ENCODE results near the gene HCST. TPM values are rescaled to one million over a fixed set of nuclear protein-coding genes. Genes with fewer than 3 reads are reported as not detected.
A peak's percentile ranks its signal among the peaks of the same experiment; 100 is the strongest.
"Not testable (repeated sequence)": the region's sequence is repeated elsewhere in the genome, so short reads cannot be mapped to it uniquely, and the experiment has no call there.

The HCST gene
- total RNA-seq, 1 experiment from 2014 or later, result not detected

- peak; percentile 90 for DNase-seq (ENCODE audit: low read depth)
These were observed 22.5 kb upstream of the HCST start for GRCh38 chr19:35879770-35880317.

- peak; percentile 83 for DNase-seq (ENCODE audit: low read depth)
These were observed 20.1 kb upstream of the HCST start for GRCh38 chr19:35882114-35882832.

- no peak for DNase-seq (ENCODE audit: low read depth)
These were observed 18.4 kb upstream of the HCST start for GRCh38 chr19:35883882-35884281.

DNA sequence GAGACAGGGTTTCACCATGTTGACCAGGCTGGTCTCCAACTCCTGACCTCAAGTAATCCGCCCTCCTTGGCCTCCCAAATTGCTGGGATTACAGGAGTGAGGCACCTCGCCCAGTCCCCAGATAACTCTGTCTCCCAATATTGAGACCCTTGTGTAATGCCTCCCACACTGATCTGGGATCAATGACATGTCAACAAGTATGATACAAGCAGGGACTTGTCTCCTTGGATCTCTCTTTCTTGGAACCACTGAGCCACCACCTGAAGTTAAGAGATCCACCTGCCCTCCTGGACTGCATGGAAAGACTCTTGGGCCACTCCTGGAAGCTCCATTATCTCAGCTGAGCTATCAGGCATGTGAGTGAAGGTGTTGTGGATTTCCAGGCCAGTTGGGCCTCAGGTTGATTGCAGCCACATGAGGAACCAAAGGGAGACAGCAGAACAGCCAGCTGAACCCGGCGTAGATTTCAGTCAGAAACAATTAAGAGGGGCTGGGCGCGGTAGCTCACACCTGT lies 17.0 kb upstream of the HCST start:
- DNase-seq (ENCODE audit: low read depth), result no peak

DNA sequence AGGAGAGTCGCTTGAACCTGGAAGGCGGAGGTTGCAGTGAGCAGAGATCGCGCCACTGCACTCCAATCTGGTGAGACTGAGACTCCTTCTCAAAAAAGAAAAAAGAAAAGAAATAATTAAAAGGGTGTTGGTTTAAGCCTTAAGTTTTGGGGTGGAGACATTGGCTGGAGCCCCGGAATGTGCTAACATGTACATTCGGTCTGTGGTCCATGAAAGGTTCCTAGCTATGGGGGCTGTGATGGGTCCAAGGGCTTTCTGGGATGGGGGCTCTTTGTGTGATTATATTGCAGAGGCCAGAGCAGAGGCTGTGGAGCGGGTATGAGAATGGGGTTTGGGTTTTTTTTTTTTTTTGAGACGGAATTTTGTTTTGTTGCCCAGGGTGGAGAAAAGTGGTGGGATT lies 16.4 kb upstream of the HCST start:
- DNase-seq (ENCODE audit: low read depth), result no peak

- DNase-seq (ENCODE audit: low read depth), result no peak
These were observed 15.1 kb upstream of the HCST start for GRCh38 chr19:35887197-35887596.

- no peak for DNase-seq (ENCODE audit: low read depth)
These were observed 13.9 kb upstream of the HCST start for GRCh38 chr19:35888398-35888797.

DNA sequence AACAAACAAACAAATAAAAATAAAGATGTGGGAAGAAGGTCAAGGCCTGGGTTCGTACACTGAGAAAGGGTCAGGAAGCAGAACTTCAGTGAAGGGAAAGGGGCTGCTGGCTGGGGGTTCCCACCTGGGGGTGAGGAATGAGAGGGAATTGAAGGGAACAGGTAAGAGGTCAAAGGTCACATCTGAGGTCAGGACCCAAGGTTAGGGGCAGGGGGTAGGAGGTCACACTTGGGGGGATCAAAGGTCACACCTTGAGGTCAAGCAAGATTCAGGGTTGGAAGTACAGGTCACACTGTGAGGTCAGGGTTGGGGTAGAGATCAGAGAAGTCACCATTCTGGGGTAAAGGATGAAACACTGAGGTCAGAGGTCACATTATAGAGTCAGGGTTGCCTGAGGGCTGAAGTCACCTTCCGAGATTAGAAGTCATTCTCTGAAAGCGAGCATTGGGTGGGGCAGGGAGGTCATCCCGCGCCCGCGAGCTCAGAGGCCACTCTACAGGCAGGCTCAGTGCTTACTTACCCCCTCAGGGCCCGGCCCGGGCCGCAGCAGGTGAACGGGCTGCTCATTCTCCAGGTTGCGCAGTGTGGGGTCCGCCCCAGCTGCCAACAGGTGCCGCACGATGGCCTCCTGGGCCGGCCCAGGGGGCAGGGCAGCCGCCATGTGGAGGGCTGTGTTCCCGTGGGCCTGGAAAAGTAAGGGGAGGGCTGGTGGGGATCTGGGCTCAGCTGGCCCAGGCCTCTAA lies 12.8 kb upstream of the HCST start:
- no peak for DNase-seq (ENCODE audit: low read depth)

- DNase-seq (ENCODE audit: low read depth), result no peak
These were observed 12.1 kb upstream of the HCST start for GRCh38 chr19:35890113-35890650.

DNA sequence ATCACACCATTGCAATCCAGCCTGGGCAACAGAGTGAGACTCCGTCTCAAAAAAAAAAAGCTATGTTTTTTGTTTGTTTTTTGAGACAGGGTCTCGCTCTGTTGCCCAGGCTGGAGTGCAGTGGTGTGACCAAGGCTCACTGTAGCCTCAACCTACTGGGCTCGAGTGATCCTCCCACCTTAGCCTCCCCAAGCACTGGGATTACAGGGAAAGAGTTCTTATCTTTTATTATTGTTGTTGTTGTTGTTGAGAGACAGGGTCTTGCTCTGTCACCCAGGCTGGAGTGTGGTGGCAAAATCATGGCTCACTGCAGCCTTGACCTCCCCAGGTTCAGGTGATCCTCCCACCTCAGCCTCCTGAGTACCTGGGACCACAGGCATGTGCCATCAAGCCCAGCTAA lies 10.5 kb upstream of the HCST start:
- not testable (repeated sequence) for DNase-seq (ENCODE audit: low read depth)

DNA sequence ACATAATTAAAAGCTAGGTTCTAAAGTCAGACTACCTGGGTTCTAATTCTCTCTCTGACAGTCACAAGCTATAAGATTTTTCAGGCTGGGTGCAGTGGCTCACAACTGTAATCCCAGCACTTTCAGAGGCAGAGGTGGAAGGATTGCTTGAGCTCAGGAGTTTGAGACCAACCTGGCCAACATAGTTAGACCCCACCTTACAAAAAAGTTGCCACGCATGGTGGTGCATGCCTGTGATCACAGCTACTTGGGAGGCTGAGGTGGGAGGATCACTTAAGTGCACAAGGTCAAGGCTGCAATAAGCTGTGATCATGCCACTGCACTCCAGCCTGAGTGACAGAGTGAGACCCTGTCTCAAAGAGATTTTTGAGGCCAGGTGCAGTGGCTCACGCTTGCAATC lies 8.0 kb upstream of the HCST start:
- DNase-seq (ENCODE audit: low read depth), result no peak

DNA sequence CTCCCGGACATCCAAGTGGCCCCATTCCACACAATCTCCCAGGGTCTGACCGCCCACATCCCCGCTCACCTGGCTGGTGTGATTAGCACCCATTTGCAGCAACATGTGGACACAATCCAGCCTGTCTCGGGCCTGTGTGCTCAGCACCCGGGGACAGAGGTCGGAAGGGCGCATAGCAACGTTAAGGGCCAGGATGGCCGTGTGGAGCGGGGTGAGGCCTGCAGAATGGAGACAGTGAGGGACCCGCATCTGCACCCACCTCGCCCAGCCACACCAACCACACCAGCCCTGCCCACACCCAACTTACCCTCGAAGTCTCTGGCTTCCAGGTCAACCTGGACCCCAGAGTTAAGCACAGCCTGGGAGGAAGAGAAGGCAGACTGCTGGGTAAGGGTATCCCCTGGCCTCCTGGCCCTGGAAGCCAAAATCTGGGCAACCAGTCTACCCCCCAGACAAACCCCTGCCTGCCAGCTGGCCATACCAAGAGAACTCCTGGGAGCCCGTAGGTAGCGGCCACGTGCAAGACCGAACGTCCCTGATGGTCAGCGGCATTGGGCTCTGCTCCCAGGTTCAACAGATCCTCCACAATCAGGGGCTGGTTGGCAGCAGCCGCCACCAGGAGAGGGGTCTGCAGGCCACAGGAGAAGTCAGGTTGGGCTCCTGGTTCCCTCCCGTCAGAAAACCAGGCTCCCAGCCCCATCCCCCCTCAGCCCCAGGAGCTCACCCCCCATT lies 6.3 kb upstream of the HCST start:
- DNase-seq (ENCODE audit: low read depth), result no peak

- no peak for DNase-seq (ENCODE audit: low read depth)
These were observed 5.7 kb upstream of the HCST start for GRCh38 chr19:35896643-35897040.

- no peak for DNase-seq (ENCODE audit: low read depth)
These were observed 4.5 kb upstream of the HCST start for GRCh38 chr19:35897706-35898451.

DNA sequence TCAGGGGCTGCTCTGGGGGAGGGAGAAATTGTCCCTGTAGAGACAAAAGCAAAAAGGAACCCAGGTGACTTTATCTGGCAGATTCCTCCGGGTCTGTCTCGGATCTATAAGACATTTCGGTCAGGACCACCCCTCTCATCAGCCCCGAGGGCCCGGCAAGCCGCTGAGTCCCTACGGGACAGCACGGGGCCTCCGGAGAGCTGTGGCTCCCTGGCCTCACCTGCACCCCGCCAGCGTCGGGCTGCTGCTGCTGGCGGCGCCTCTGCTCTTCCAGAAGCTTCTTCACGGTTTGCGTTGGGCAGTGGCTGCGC lies 3.9 kb upstream of the HCST start:
- DNase-seq (ENCODE audit: low read depth), result no peak

DNA sequence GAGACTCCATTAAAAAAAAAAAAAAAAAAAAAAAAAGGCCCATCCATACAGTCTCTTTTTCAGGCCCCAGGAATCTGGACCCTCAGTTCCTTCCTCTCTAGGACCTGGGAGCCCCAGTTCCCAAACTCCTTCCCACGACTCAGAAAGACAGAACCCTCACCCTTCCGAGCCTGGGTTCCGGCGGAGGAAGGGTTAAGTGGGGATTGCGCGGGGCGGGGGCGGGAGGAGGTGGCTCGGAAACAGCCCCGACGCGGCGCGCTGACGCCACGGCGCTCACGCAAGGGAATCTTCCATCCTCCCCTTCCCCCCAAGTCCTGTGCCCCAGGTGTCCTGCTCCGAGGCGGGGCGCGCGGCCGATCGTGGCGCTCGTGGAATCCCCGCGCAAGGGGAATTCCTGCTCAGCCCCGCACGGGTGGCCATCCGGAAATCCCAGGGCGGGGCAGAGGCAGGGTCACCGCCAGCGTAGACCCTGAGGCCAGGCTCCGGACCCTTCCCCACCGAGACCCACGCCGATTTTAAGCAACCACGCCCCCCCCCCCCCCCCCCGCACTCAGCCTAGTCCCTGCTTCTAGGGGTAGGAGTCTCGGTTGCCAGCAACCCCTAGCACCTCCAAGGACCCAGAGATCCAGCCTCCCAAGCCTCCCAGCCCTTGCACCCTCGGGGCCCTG lies 2.6 kb upstream of the HCST start:
- peak; percentile 73 for DNase-seq (ENCODE audit: low read depth)

GRCh38 chr19:35901055-35901644 lies 1.2 kb upstream of the HCST start:
- DNase-seq (ENCODE audit: low read depth), result no peak

DNA sequence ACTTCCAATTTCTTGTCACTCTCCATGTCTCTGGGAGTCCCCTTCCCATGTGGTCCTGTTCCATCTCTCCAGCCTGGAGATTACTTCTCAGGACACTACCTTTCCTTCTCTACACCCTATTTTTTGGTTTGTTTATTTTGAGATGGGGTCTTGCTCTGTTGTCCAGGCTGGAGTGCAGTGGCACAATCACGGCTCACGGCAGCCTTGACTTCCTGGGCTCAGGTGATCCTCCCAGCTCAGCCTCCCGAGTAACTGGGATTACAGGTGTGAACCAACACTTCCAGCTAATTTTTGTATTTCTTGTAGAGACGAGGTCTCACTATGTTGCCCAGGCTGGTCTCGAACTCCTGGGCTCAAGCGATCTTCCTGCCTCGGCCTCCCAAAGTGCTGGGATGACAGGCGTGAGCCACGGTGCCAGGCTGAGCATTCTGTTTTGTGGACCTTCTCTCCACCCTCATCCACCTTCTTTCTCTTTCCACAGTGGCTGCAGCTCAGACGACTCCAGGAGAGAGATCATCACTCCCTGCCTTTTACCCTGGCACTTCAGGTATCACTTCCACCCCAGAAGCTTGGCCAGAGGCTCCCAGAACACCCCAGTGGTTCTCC lies 644 bp downstream of the HCST start:
- DNase-seq (ENCODE audit: low read depth), result no peak

DNA sequence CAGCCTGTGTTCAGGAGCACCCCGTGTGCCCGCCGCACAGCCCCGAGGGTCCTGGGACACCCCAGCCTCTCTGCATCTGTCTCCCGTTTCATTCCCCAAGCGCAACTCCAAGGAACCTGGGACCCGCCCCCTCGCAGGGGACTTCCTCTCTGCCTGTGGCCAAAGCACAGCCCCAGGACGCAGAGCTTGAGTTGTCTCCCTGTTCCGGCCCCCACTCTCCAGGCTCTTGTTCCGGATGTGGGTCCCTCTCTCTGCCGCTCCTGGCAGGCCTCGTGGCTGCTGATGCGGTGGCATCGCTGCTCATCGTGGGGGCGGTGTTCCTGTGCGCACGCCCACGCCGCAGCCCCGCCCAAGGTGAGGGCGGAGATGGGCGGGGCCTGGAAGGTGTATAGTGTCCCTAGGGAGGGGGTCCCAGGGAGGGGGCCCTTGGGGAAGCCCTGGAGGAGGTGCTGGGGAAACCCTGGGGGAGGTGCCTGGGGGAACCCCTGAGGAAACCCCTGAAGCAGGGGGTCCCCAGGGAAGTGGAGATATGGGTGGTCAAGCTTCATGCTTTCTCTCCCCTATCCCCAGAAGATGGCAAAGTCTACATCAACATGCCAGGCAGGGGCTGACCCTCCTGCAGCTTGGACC lies 1.3 kb downstream of the HCST start:
- peak; percentile 39 for DNase-seq (ENCODE audit: low read depth)

Measured in LHCN-M2 (cell line).